HG03442 (cell line): Measurements from ENCODE around the gene MFSD6L.

Experiments
- ATAC-seq: cut with Tn5 transposase; IDR thresholded peaks from one replicate; pipeline ENCODE4 v1.9.1; 2021; ENCODE audit warnings: mild to moderate bottlenecking, moderate library complexity; ENCODE audit not compliant: unreplicated experiment

Gene MFSD6L

DNA sequence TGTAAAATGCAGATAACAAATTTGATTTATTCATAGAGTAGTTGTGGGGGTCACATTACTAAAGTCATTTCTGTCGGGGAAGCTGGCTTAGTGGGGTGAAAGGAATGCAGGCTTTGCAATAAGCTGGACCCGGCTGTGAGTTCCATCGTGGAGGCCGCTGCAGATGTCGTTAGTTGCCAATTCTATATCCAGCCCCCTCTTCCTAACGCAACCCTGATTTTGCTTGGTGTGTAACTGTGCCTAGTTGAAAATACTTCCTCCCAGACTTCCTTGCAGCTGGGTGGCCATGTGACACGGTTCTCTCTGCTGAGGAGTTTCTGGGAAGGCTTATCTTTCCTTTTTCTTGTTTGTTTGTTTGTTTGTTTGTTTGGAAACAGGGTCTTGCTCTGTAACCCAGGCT lies 4.5 kb downstream of the MFSD6L start:
- ATAC-seq: no peak

- ATAC-seq: no peak
These were observed 5.5 kb downstream of the MFSD6L start for GRCh38 chr17:8793649-8794048.

GRCh38 chr17:8792646-8793045 lies 6.5 kb downstream of the MFSD6L start:
- no peak for ATAC-seq

DNA sequence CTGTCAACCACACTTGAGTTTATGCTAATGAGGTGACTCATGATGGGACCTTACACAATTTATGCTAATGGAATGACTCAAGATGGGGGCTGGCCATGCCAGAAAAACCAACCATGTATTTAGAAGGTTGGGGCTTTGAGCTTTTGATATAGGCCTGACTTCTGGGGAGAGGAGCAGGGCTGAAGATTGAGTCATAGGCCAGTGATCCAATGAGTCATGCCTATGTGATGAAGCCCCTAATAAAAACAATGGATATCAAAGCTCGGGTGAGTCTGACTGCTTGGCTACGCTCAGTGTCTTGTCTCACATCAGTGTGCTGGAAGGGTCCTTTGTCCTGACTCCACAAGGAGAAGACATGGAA lies 7.3 kb downstream of the MFSD6L start:
- no peak for ATAC-seq

- no peak for ATAC-seq
These were observed 7.8 kb downstream of the MFSD6L start for GRCh38 chr17:8791248-8791909.

DNA sequence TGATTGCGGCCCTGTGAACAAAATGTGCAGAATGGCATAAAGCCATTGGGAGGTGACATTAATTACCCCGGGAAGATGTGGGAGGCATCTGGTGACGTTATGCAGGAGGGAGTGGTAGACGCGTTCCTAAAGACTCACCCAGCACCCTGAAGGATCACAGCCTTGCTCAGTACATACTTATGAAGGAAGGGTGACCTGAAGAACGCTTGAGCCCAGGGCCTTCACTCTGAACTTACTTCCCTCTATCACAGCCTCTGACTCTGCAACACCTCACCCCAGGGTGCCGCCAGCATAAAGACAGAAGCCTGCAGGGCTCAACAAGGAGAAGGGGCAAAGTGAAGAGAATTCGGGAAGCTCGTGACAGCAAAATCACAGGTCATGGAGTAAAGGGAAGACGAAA lies 9.4 kb downstream of the MFSD6L start:
- ATAC-seq: no peak

- no peak for ATAC-seq
These were observed 10.2 kb downstream of the MFSD6L start for GRCh38 chr17:8788998-8789397.

DNA sequence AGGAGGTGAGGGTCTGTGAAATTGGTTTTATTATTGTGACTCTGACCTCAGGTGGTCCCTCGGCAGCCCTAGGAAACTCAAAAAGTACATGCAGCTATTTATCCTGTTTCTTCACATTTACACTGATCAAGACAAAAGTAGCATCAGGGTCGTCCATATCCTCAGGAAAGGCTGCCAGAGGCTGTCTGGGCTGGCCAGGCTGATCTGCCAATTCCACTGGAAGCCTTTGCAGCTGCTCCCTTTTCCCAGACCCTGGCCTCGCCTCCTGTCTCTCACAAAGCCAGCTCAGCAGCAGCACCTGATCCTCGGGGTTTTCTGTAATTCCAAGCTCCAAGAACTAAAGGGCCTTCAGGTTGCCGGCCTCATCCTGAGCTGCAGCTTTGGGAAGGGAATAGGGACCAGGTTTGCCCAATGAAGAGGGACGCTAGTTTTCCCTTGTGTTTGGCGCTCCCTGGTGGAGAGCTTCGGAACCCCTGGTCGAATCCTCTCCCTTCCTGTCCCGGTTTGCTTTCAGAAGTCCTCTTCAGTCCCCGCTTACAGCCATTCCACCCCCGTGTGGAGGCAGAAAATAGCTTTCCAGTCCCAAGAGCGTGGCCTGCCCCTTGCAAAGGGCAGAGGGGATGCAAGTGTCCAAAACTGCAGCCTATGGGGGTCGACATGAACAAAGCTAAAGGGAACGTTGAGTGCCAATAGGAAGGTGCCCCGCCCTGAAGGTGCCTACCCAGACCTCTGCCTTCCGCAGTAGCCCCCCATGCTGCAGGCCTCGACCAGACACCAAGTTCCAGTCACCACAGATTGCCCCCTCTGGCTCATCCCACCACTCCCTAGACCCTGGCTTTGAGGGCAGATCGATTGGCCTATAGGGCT lies 13.4 kb downstream of the MFSD6L start:
- ATAC-seq: no peak

DNA sequence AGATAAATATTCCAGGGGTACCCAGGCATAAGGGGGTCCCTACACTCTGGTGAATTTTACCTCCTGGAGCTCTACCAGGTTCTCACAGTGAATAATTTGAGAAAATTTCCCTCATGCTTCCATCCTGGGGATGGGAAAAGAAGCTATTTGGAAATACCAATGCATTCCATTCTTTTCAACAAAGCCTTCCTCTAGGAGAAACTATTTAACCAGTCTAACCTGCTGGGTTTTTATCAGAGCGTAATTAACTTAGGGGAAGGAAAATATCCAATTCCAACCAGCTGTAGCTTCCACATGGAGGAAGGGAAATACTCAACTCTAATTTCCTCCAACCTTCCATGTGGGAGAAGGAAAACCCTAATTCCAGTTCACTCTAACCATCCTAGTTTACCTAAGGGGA lies 17.0 kb downstream of the MFSD6L start:
- no peak for ATAC-seq

DNA sequence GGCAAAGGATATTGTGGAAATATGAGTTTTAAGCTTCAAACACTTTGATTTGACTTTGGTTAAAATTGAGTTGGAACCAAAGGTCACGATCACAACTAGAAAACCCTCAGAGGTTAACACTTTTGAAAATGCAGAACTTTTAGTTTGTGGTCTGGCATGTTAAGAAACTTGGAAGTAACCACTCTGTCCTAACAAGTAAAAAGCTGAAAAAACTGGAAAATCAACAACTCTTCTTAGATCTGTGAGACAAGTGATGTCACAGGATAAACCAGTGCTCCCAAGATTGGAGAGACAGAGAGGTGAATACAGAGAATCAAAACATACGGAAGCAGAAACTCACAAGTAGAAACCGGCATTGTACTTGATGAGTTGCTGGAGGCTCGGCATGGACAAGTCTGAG lies 17.4 kb downstream of the MFSD6L start:
- ATAC-seq: no peak

DNA sequence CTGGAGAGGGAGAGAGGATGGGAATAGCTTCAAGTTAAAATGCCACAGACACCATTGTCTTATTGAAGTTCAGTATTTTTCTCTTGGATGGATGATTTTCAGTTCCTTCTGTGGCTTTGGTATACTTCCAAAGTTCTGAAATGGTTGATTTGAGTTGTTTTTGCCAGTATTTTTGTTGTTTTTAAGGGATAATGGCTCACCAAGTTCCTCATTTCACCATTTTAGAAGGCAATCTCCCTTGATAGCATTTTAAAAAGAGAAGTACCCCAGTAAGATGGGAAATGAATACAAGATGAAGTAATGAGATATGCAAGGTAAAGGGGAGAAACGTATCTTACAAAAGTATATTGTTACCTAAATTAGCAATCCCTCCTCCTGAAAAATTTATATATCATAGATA lies 22.3 kb downstream of the MFSD6L start:
- no peak for ATAC-seq

- ATAC-seq: no peak
These were observed 22.9 kb downstream of the MFSD6L start for GRCh38 chr17:8776248-8776647.

GRCh38 chr17:8766731-8767130 lies 32.4 kb downstream of the MFSD6L start:
- ATAC-seq: no peak

DNA sequence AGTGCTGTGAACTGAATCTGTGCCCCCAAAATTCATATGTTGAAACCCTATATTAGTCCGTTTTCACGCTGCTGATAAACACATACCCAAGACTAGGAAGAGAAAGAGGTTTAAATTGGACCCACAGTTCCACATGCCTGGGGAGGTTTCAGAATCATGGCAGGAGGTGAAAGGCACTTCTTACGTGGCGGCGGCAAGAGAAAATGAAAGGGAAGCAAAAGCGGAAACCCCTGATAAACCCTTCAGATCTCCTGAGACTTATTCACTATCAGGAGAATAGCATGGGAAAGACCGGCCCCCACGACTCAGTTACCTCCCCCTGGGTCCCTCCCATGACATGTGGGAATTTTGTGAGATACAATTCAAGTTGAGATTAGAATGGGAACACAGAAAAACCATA lies 37.2 kb downstream of the MFSD6L start:
- no peak for ATAC-seq

DNA sequence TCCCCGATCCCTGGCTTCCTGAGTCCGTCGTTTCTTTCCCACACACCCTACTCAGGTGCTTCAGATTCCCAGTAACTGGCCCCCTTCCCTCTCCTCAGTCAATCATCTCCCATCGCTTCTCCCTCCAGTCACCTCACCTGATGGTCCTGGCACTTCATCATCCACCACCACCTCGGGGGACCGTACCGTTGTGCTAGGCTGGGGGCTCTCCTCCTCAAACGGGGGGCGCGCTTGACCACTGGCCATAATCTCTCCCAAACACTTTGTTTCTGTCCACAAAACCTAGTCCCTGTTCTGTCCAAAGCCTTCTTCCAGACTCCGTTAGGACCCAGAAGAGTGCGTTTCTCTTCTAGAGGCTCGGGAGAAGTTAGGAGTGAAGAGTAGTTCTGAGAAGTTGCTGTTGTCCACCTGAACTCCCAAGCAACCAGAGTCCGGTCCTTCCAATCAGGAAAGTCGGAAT lies 41.0 kb downstream of the MFSD6L start, which contains the start of gene SPDYE4:
TSS of gene SPDYE4 (minus strand) at position 410 of the 460 bp plus-strand sequence. CDS start at position 246, 164 bp downstream.
- no peak for ATAC-seq

GRCh38 chr17:8757189-8757588 lies 42.0 kb downstream of the MFSD6L start:
- ATAC-seq: no peak

GRCh38 chr17:8755590-8756255 lies 43.4 kb downstream of the MFSD6L start:
- ATAC-seq: no peak

- ATAC-seq: no peak
These were observed 44.3 kb downstream of the MFSD6L start for GRCh38 chr17:8754890-8755289.

DNA sequence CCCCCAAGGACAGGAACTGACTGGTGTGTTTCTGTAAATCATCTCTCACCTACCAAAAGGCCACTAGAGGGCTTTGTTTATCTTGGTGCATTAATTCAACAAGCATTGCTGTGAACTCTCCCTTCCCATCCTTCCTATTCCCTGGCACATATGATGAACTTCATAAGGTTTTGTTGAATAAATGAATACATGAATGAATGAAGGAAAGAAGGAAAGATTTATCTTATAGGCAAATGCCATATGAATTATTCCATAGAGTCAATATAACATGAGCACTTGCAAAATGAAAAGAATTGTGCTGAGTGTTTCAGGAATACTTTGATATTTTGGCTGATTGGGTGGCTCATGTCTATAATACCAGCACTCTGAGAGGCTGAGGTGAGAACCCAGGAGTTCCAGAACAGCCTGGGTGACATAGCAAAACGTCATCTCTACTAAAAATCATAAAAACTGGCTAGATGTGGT lies 45.2 kb downstream of the MFSD6L start:
- ATAC-seq: no peak

DNA sequence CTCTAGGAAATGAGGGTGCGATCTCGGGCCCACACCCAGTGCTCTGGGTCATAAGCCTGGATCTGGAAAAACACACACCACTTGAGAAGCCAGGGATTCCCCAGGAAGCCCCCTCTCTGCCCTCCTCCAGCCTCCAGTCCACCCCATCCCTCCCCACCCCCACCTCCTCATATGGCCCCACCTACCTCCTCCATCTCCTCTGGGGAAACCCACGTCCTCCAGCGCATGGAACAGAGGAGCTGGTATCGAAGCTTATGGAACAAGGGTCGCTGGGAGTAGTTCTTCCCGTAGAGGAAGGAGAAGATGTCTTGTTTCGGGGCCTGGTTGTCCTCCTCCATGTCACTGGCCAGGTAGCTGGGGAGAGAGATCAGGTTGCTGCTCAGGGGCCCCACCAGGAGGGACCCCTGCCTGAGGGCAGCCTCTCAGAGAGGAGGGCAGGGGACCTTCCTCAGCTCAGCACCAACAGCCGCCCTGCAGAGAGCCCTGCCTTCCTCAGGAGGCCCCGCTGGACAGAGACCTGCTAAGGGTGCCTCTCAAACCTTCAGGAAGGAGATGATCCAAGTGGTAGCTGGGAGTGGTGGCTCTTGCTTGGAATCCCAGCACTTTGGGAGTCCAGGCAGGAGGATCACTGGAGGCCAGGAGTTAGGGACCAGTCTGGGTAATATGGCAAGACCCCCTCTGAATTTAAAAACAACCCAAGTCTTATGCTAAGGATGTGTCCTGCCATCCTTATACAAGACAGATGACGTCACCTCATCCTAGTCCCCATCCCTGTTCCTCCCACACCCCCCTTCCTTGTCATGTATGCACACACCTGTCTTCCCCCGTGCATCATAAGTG lies 45.8 kb downstream of the MFSD6L start:
- ATAC-seq: no peak

DNA sequence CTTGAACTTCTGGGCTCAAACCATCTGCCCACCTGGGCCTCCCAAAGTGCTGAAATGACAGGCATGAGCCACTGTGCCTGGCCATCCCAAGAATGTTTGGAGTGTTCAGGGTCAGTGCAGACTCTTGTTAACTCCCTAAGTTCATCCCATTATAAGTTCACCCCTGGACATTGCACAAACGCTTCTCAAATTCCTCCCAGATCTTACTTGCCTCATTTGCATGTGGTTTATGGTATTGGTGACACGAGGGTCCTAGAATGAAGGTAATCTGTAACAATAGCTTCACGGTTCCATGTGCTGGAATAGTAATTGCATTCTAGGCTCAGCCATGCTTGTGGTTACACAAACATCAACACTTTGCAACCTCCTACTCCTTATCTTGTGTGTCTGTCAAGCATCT lies 49.5 kb downstream of the MFSD6L start:
- no peak for ATAC-seq
